BJ (cell line): ENCODE results near the gene TLX3. TPM values are rescaled to one million over a fixed set of nuclear protein-coding genes. Genes with fewer than 3 reads are reported as not detected.
A peak's percentile ranks its signal among the peaks of the same experiment; 100 is the strongest.

ENCODE experiments used
- CTCF ChIA-PET: fragments of 350-600 bp; formaldehyde crosslinking; extraction: SDS; loops from one replicate; lab custom pipeline; 2021; ENCODE audit warnings: antibody characterized with exemption, inconsistent platforms; lab: Yijun Ruan, JAX
- POLR2A ChIA-PET: fragments of 300-600 bp; sonication (Branson Sonifier 250); formaldehyde crosslinking; extraction: SDS; loops from one replicate; lab custom pipeline; 2021; ENCODE audit warnings: antibody characterized with exemption; lab: Charles Lee
- DNase-seq: peaks from one replicate; pipeline ENCODE4 v3.0.0-alpha.2; 2011; ENCODE audit warnings: low read depth
- H3K27me3 ChIP-seq: 2 replicates; pipeline ENCODE4 v1.6.0; 2011; ENCODE audit warnings: low read length; ENCODE audit not compliant: control insufficient read depth, insufficient read depth
- H3K36me3 ChIP-seq: 2 replicates; pipeline ENCODE4 v1.5.1; 2011; ENCODE audit warnings: low read length; ENCODE audit not compliant: control insufficient read depth, insufficient read depth
- H3K4me3 ChIP-seq: 2 replicates; pipeline ENCODE4 v1.5.1; 2011; ENCODE audit warnings: low read depth, mild to moderate bottlenecking, control low read depth, low read length
- CTCF ChIP-seq: IDR thresholded peaks from 2 replicates; pipeline ENCODE4 v1.5.1; 2011; ENCODE audit warnings: low read depth, mild to moderate bottlenecking, control low read depth, inconsistent platforms, low read length, moderate library complexity; ENCODE audit not compliant: insufficient read depth
- polyA plus RNA-seq: library from polyadenylated mRNA; depleted of rRNA; stranded (reverse); fragments of >200 nt; gene quantifications from 2 replicates; pipeline ENCODE4 v1.2.3, GENCODE V29; 2011

TLX3 gene
- polyA plus RNA-seq, 1 experiment: not detected

- no peak for DNase-seq
- no peak overlapping the region for H3K4me3 ChIP-seq
- CTCF ChIA-PET: interaction anchor here (0.5 to 2.5 kb wide), 6 partner anchors 9 to 132 kb away, joined by 3 to 12 read pairs (median 6); no protein-coding TSS in a partner anchor
- POLR2A ChIA-PET: no interaction called here
- H3K36me3 ChIP-seq: no peaks in the 10 kb centered on the region
- TF ChIP-seq CTCF: no peak
- H3K27me3 ChIP-seq: peaks cover 42% of the 10 kb centered on the region
Measured at GRCh38 chr5:171323007-171323406, 14.0 kb downstream of the TLX3 start.

GRCh38 chr5:171323806-171324632, 15.0 kb downstream of the TLX3 start:
- H3K4me3 ChIP-seq: no peak overlapping the region
- CTCF ChIA-PET: interaction anchor here (1.2 to 2.5 kb wide), 6 partner anchors 8 to 117 kb away, joined by 3 to 12 read pairs (median 6); no protein-coding TSS in a partner anchor
- POLR2A ChIA-PET: interaction anchor here (0.7 kb wide), 1 partner anchor 41 kb away, joined by 4 read pairs; no protein-coding TSS in a partner anchor
- no peak for TF ChIP-seq CTCF
- no peaks in the 10 kb centered on the region for H3K36me3 ChIP-seq
- DNase-seq: no peak
- H3K27me3 ChIP-seq: peaks cover 36% of the 10 kb centered on the region

GRCh38 chr5:171330021-171330420, 21.0 kb downstream of the TLX3 start:
- DNase-seq: no peak
- peaks cover 16% of the 10 kb centered on the region for H3K27me3 ChIP-seq
- no peak overlapping the region for H3K4me3 ChIP-seq
- TF ChIP-seq CTCF: no peak
- CTCF ChIA-PET: interaction anchor here (0.7 to 1.3 kb wide), 4 partner anchors 11 to 586 kb away, joined by 3 to 5 read pairs (median 3); no protein-coding TSS in a partner anchor
- H3K36me3 ChIP-seq: no peaks in the 10 kb centered on the region
- POLR2A ChIA-PET: no interaction called here

- ChIA-PET CTCF (interaction anchor here (0.8 to 14.4 kb wide), 6 partner anchors 12 to 526 kb away, joined by 3 to 247 read pairs (median 5); no protein-coding TSS in a partner anchor), POLR2A (no interaction called here)
- H3K36me3 ChIP-seq: no peaks in the 10 kb centered on the region
- H3K4me3 ChIP-seq: no peak overlapping the region
- peaks cover 7% of the 10 kb centered on the region for H3K27me3 ChIP-seq
- TF ChIP-seq CTCF: no peak
- DNase-seq: no peak
Measured at GRCh38 chr5:171335616-171336015, 26.6 kb downstream of the TLX3 start.

GRCh38 chr5:171336521-171337209, 27.6 kb downstream of the TLX3 start:
- no peaks in the 10 kb centered on the region for H3K36me3 ChIP-seq
- POLR2A ChIA-PET: no interaction called here
- peak; percentile 88 for TF ChIP-seq CTCF
- H3K4me3 ChIP-seq: peak overlapping the region; percentile 38
- no peak for DNase-seq
- peaks cover 4% of the 10 kb centered on the region for H3K27me3 ChIP-seq
- CTCF ChIA-PET: interaction anchor here (0.8 to 14.4 kb wide), 9 partner anchors 13 to 591 kb away, joined by 3 to 247 read pairs (median 4); no protein-coding TSS in a partner anchor
